Endothelial cell (in vitro differentiated cells): ENCODE measurements around the gene DNASE1L1. TPM values are rescaled to one million over a fixed set of nuclear protein-coding genes. Genes with fewer than 3 reads are reported as not detected.

Source experiments
- DNase-seq: peaks from one replicate; pipeline ENCODE4 v3.0.0; 2021; ENCODE audit warnings: low spot score
- H3K27ac Mint-ChIP-seq: one replicate; pipeline ENCODE4 v1.8.0; 2021; ENCODE audit warnings: mixed read lengths, inconsistent platforms; ENCODE audit not compliant: unreplicated experiment
- H3K27me3 Mint-ChIP-seq: one replicate; pipeline ENCODE4 v1.8.0; 2021; ENCODE audit warnings: mild to moderate bottlenecking, moderate library complexity, mixed read lengths, inconsistent platforms; ENCODE audit not compliant: unreplicated experiment
- H3K36me3 Mint-ChIP-seq: one replicate; pipeline ENCODE4 v1.8.0; 2021; ENCODE audit warnings: mild to moderate bottlenecking, low read depth, mixed read lengths, inconsistent platforms; ENCODE audit not compliant: unreplicated experiment
- H3K4me1 Mint-ChIP-seq: one replicate; pipeline ENCODE4 v1.8.0; 2021; ENCODE audit warnings: mild to moderate bottlenecking, mixed read lengths, inconsistent platforms; ENCODE audit not compliant: unreplicated experiment
- H3K4me3 Mint-ChIP-seq: one replicate; pipeline ENCODE4 v1.8.0; 2021; ENCODE audit warnings: mild to moderate bottlenecking, mixed read lengths, inconsistent platforms; ENCODE audit not compliant: unreplicated experiment
- H3K9me3 Mint-ChIP-seq: one replicate; pipeline ENCODE4 v1.8.0; 2021; ENCODE audit warnings: mixed read lengths, inconsistent platforms; ENCODE audit not compliant: unreplicated experiment
- total RNA-seq: library from RNA; stranded (reverse); fragmentation: NEBNext Ultra II Directional; extraction: Animal tissue kit (Norgen Biotek cat#: 25700); gene quantifications from one replicate; pipeline ENCODE4 v1.2.1, GENCODE V29; 2021; ENCODE audit not compliant: unreplicated experiment
- TF ChIP-seq, protein P1 (sequence below): fragments of 200-600 bp; sonication (generic); IDR thresholded peaks from one replicate; pipeline ENCODE4 v1.5.0; 2021; ENCODE audit warnings: antibody characterized with exemption; ENCODE audit not compliant: unreplicated experiment

The DNASE1L1 gene
- total RNA-seq, 1 donor from 2014 or later: 38.6 TPM

DNA sequence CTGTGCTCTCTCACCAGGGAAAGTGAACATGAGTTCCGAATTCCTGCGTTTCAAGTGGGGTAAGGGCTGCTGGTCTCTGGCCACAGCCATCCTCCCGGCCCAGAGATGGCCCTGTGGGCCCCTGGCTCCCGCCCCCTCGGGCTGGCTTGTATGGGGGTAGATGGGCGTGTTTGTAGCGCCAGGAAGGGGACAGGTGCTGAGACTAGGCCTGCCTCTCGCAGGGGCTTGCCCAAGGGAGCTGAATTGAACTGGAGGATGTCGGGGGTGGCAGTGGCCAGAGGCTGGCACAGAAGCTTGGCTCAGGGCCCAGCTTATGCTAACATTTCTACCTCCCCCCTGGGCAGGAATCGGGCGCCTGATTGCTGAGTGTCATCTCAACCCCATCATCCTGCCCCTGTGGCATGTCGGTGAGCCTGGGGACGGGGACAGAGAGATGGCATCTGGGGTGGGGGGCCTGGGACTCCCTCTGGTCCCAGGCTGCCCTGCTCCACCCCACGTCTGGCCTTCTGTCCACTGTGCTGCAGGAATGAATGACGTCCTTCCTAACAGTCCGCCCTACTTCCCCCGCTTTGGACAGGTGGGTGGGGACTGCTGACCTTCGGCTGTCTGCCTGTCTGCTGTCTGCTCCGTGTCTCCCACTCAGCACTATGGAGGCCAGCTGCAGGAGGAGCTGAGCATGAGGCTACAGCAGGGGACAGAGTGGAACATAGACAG lies 10.8 kb upstream of the DNASE1L1 start:
- no peak overlapping the region for H3K4me3 Mint-ChIP-seq

DNA sequence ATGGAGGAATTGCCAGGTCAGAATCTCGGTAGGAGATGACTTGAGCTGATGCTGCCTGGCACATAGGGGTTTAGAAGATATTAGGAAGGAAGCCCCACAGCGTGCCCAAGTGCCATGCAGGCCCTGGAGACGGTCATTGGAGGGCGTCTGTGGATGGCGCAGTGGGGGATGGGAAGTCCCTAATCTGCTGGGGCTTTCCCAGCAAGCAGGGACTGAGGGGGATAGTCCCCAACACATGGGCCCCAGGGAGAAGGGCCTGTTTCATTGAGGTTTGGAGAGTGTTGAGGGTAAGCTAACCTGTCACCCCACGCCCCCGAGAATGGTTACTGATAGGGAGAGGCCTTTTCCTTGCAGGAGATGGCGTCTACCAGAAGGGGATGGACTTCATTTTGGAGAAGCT lies 10.1 kb upstream of the DNASE1L1 start:
- H3K4me3 Mint-ChIP-seq: no peak overlapping the region
- H3K9me3 Mint-ChIP-seq: no peaks in the 10 kb centered on the region
- H3K27me3 Mint-ChIP-seq: peaks cover 2% of the 10 kb centered on the region
- DNase-seq: no peak
- peaks cover 3% of the 10 kb centered on the region for H3K36me3 Mint-ChIP-seq
- TF ChIP-seq, protein P1, sequence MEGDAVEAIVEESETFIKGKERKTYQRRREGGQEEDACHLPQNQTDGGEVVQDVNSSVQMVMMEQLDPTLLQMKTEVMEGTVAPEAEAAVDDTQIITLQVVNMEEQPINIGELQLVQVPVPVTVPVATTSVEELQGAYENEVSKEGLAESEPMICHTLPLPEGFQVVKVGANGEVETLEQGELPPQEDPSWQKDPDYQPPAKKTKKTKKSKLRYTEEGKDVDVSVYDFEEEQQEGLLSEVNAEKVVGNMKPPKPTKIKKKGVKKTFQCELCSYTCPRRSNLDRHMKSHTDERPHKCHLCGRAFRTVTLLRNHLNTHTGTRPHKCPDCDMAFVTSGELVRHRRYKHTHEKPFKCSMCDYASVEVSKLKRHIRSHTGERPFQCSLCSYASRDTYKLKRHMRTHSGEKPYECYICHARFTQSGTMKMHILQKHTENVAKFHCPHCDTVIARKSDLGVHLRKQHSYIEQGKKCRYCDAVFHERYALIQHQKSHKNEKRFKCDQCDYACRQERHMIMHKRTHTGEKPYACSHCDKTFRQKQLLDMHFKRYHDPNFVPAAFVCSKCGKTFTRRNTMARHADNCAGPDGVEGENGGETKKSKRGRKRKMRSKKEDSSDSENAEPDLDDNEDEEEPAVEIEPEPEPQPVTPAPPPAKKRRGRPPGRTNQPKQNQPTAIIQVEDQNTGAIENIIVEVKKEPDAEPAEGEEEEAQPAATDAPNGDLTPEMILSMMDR: no peak
- H3K4me1 Mint-ChIP-seq: peaks cover 2% of the 10 kb centered on the region
- H3K27ac Mint-ChIP-seq: no peak overlapping the region

More for the DNA sequence above, 10.8 kb upstream of the DNASE1L1 start:
- H3K27me3 Mint-ChIP-seq: peaks cover 2% of the 10 kb centered on the region
- peaks cover 3% of the 10 kb centered on the region for H3K36me3 Mint-ChIP-seq
- no peaks in the 10 kb centered on the region for H3K9me3 Mint-ChIP-seq
- TF ChIP-seq, protein P1: no peak
- no peak overlapping the region for H3K27ac Mint-ChIP-seq
- DNase-seq: no peak
- H3K4me1 Mint-ChIP-seq: peaks cover 7% of the 10 kb centered on the region

DNA sequence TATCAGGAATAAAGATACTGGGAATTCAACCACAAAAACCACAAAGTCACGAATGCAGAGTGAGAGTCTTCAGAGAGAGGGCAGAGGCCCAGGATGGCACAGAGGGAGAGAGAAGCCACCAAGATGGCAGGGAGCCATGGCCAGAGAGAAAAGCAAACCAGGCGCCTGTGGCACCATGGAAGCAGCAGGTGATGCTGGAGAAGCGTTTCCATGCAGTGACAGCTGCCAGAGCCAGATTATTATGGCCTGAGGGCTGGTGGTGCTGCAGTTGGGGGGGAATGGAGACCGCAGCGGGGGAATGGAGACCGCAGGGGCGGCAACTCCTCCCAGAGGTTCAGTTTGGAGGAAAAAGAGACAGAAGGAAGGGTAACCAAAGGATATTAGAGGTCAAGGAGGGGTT lies 8.1 kb upstream of the DNASE1L1 start:
- TF ChIP-seq, protein P1: no peak
- Mint-ChIP-seq H3K9me3 (no peaks in the 10 kb centered on the region), H3K4me1 (peaks cover 4% of the 10 kb centered on the region), H3K36me3 (peaks cover 3% of the 10 kb centered on the region), H3K27me3 (peaks cover 5% of the 10 kb centered on the region), H3K27ac (no peak overlapping the region), H3K4me3 (no peak overlapping the region)
- no peak for DNase-seq

DNA sequence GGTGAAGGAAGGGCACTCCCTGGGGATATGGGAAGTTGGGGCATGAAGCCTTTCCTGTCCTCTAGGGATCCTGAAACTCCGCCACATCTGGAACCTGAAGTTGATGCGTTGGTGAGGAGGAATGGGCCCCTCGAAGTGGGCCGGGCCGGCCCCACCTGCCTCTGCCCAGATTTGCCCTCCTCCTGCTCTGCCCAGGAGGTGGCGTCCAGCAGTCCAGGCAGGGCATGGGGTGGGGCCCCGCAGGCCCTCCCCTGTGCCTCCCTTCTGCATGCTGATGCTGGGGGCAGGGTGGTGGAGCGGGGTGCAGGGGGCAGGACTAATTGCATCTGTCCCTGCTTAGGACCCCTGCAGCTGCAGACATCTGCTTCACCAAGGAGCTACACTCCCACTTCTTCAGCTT lies 4.1 kb upstream of the DNASE1L1 start:
- H3K27me3 Mint-ChIP-seq: peaks cover 5% of the 10 kb centered on the region
- no peaks in the 10 kb centered on the region for H3K9me3 Mint-ChIP-seq
- H3K4me3 Mint-ChIP-seq: peak overlapping the region; percentile 37
- H3K36me3 Mint-ChIP-seq: peaks cover 3% of the 10 kb centered on the region
- TF ChIP-seq, protein P1: no peak
- peak overlapping the region; percentile 82 for H3K27ac Mint-ChIP-seq
- H3K4me1 Mint-ChIP-seq: peaks cover 14% of the 10 kb centered on the region
- DNase-seq: no peak

DNA sequence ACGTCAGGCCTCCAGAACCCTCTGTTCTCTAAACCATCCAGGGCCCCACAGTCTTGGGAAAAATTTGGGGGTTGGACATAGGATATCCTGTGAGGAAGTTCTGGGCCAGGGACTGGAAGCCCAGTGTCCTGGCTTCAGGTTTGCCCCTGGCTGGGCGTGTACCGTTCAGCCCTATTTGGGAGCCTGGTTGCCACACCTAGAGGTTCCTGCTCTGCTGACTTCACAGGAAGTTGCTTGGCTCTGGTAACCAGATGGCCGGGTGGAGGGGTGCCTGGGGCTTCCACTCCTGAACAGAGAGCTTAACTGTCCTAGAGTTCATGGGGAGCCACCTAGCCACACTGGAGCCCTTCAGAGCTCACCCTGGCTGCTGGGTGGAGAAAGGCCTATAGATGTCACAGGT lies 3.4 kb upstream of the DNASE1L1 start:
- peaks cover 14% of the 10 kb centered on the region for H3K4me1 Mint-ChIP-seq
- H3K36me3 Mint-ChIP-seq: peaks cover 3% of the 10 kb centered on the region
- TF ChIP-seq, protein P1: no peak
- H3K4me3 Mint-ChIP-seq: peak overlapping the region; percentile 42
- DNase-seq: peak; percentile 23
- no peaks in the 10 kb centered on the region for H3K9me3 Mint-ChIP-seq
- peak overlapping the region; percentile 82 for H3K27ac Mint-ChIP-seq
- peaks cover 5% of the 10 kb centered on the region for H3K27me3 Mint-ChIP-seq
